GM21576 (cell line): ENCODE measurements around the gene ZNF266.

ENCODE experiments used
- ATAC-seq: cut with Tn5 transposase; IDR thresholded peaks from one replicate; pipeline ENCODE4 v1.9.1; 2021; ENCODE audit warnings: mild to moderate bottlenecking, moderate library complexity; ENCODE audit not compliant: unreplicated experiment

Gene ZNF266

DNA sequence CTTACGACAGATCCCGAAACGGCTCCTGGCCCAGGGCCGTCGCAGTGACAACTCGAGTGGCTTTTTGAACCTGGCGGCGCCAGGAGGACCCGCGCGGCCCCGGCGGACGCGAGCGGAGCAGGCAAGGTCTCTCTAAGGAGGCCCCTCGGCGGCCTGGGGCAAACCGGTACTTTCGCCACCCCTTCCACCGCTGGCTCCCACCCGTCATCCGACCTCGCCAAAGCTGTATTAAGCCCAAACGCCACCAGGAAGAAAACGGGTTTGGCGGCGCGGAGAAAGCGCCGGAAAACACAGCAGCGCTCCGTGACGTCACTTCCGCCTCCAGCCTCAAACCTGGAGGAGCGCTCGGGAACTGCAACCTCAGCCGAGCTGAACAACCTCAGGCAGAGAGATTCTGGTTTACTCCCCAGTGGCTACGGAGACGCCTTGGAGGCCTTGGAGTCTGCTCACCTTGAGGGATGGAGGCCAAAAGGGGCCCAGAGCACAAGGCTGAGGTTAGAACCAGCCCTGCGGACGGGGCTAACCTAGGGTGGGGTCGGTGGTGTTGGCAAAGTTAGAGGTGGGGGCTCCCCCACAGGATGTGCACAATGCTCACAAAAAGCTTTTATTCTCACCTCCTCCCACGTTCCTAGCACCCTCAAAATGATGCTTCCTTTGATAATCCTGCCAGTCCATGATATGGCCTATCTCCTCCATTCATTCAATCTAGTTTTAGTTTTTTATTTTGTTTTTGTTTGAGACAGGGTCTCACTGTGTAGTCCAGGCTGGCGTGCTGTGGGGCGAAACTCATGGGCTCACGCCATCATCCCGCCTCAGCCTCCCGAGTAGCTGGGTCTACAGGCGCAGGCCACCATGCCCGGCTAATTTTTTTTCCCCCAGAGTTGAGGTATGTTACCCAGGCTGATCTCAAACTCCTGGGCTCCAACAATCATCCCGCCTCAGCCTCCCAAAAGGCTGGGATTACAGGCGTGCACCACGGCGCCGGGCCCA, at the start of gene ZNF266:
ZNF266 (minus strand) TSS at position 295 of the 990 bp plus-strand sequence. CDS start 15,484 bp downstream, outside the sequence.
- ATAC-seq, result peak; percentile 87

DNA sequence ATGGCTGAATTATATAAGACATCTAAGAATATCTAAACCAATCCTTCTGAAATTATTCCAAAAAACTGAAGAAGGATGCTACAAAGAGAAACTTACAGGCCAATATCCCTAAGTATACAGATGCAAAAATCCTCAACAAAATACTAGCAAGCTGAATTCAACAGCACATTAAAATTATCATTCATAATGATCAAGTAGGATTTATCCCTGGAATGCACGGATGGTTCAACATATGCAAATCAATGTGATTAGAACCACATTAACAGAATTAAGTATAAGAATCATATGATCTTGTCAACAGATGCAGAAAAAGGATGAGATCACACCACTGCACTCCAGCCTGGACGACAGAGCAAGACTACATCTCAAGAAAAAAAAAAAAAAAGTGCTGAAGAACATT, 49.8 kb upstream of the ZNF266 start:
- ATAC-seq, result no peak

GRCh38 chr19:9474975-9475374, 39.6 kb upstream of the ZNF266 start:
- no peak for ATAC-seq

DNA sequence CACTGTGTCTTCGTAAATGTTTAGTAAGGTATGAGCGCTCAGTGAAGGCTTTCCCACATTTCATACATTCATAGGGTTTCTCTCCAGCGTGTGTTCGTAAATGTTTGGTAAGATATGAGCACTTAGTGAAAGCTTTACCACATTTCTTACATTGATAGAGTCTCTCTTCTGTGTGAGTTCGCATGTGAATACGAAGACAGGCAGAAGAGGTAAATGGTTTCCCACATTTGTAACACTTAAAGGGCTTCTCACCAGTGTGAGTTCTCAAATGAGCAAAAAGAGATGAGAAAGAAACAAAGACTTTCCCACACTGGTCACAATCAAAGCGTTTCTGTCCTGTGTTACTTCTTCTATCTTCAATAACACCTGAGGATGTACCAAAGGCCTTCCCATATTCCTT, 31.8 kb upstream of the ZNF266 start:
- ATAC-seq, result no peak

GRCh38 chr19:9461938-9462337, 26.6 kb upstream of the ZNF266 start:
- ATAC-seq, result no peak

- ATAC-seq, result no peak
Measured at GRCh38 chr19:9456018-9456689, 20.8 kb upstream of the ZNF266 start.

- no peak for ATAC-seq
Measured at GRCh38 chr19:9453953-9454352, 18.6 kb upstream of the ZNF266 start.

- ATAC-seq, result no peak
Measured at GRCh38 chr19:9445037-9445436, 9.7 kb upstream of the ZNF266 start.

GRCh38 chr19:9436358-9436757, 985 bp upstream of the ZNF266 start:
- ATAC-seq, result no peak

DNA sequence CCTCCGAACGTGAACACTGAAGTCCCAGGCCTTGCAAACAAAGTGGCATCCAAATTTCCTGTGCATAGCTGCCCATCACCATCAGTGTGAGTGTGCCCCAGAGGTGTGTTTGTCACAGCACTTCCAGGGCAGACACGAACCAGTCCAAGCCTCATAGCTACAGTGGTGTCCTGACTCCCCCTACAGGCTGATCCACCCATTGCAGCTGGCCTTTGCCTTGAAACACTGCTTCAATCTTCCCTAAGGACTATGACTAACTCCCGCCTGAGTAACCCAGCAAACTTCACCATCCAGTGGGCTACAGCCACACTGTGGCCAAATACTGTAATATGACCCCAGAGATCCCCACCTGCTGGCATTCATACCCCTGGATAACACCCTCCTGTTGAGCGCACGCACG, 3.9 kb downstream of the ZNF266 start:
- ATAC-seq, result no peak

DNA sequence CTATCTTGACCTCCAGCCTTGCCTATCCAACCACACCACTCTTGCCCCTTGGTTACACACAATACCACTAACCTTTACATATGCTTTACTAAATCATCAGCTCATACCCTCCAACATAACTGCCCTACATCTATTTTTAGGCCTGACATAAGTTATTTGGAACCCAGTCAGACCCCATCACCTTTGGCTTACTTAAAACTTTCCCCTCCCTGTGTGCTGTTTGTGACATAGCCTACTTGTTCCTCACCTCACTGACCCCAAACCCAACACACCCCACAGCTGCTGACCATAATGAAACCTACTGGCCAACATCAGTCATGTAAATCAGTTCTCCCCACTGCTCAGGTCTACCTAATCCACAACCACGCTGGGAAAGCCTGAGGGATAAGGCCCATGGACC, 4.9 kb downstream of the ZNF266 start:
- ATAC-seq, result no peak

DNA sequence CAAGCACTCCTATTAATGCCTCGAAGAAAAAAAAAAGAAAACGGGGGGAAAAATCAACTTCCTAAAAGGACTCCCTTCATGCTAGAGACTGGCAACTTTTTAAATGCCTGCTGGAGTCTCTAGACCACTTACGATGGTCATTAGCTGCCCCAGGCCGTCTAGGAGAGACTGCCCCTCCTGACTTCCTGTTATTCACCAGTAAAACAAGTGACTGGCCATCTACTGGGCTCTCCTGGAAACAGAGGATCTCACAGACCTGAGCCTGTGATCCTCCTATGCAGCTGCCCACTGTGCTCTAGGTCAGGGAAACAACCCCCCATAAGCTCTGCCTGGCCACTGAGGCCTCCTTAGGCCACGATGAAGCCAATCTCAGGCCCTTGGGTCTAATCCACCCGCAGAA, 7.4 kb downstream of the ZNF266 start:
- no peak for ATAC-seq

- no peak for ATAC-seq
Measured at GRCh38 chr19:9413240-9413954, 22.0 kb downstream of the ZNF266 start.

- ATAC-seq, result no peak
Measured at GRCh38 chr19:9407827-9408226, 27.5 kb downstream of the ZNF266 start.

DNA sequence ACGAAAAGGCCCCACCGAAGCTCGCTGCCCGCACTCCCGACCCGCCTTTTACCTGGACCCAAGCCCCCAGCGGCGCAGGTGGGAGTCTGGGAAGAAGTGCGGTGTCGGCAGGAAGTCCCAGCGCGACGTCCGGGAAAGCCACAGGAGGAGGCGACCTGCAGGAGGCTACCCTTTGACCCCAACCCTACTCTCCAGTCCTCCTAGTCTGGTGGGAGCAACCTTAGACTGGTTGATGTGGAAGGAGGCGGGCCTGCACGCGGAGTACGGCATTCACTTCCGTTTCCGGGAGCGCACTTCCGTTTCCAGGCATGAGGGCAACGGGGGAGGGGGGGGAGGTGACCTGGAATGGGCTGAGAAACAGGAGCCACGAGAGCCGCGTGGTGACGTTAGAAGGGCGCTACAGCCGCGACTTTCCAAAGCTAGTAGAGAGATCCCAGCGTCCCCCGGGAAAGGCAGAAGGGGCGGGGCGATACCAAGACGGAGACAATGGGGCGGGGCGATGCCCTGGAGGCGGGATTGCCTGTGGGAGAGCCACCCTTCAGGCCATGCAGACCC, 28.5 kb downstream of the ZNF266 start:
- ATAC-seq, result no peak

DNA sequence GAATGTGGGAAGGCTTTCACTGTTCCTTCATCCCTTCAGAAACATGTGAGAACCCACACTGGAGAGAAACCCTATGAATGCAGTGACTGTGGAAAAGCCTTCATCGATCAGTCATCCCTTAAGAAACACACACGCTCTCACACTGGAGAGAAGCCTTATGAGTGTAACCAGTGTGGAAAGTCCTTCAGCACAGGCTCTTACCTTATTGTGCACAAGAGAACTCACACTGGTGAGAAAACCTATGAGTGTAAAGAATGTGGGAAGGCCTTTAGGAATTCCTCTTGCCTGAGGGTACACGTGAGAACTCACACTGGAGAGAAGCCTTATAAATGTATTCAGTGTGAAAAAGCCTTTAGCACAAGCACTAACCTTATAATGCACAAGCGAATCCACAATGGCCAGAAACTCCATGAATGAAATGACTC, 54.0 kb downstream of the ZNF266 start:
- no peak for ATAC-seq

DNA sequence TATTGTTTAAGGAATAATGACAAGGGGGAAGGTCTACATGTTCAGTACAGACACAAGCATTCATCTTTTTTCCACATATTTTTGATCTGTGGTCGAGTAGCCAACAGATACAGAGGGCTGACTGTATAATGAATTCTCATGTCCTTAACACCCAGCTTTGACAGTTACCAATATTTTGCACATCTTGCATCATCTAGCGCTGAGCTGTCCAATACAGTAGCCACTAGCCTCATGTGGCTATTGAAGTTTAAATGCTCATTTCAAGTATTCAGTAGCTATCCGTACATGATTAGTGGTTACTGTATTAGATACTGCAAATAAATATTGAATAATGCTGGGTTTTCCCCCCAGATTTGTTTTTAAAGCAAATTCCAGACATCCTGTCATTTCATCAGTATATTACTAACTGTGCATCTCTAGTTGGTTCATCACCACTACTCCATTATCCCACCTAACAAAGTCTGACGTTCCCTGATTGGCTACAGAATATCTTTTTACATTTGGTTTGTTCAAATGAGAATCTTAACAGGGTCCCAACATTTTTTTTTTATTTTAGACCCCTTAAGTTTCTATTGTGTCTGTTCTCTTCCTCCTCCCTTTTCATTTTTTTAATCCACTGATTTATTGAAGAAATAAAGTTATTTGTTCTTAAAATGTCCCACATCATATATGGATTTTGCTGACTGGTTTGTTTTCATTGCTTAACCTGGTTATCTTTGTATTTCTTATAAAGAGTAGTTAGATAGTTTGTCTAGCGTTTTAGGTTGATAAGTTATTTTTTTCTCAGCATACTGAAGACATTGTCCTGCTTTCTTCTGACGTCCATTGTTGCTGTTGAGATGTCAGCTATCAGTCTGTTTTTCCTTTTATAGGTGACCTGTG, 64.4 kb downstream of the ZNF266 start:
- no peak for ATAC-seq

DNA sequence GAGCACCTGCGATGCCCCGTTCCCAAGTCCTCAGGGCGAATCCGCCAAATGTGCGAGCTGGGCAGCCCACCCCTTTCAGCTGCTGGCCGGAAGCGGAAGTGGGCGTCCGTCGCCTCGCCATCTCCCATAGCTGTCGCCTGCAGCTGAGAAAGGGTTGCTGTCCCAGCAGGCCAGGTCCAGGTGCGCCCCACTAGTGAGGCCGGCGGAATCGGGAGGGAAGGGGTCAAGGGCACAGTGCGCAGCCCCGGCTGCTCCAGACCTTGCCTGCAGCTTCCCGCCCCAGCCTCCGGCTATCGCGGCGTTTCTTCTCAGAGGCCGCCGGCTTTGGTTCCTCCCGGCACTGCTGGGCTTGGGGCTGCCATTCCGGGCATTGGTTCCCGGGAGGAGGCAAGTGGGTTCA, 72.5 kb downstream of the ZNF266 start, which contains the start of gene ZNF177:
ZNF177 (plus strand) TSS at position 109 of the 400 bp plus-strand sequence. CDS start 15,299 bp downstream, outside the sequence.
- no peak for ATAC-seq
